Thyroid gland (tissue), 4 donors: ENCODE results near the gene RFPL2. TPM values are rescaled to one million over a fixed set of nuclear protein-coding genes. Genes with fewer than 3 reads are reported as not detected.

Source experiments
- DNase-seq, 2 donors: peaks; one replicate each; pipeline ENCODE4 v3.0.0-alpha.2; 2019
- H3K27ac ChIP-seq, 3 donors: fragments of 200-600 bp; sonication (generic); 1 replicate in 2 of 3; 2 replicates in 1 of 3; pipeline ENCODE4 v1.5.1; 2016 to 2019; ENCODE audit warnings: mild to moderate bottlenecking in 1 of 3, moderate library complexity in 1 of 3
- H3K27me3 ChIP-seq: fragments of 200-600 bp; sonication (generic); one replicate; pipeline ENCODE4 v1.5.1; 2019
- H3K36me3 ChIP-seq, 2 donors: fragments of 200-600 bp; sonication (generic); one replicate each; pipeline ENCODE4 v1.5.1; 2016 to 2019
- H3K4me1 ChIP-seq, 2 donors: fragments of 200-600 bp; sonication (generic); one replicate each; pipeline ENCODE4 v1.5.1; 2017 to 2019
- H3K4me3 ChIP-seq, 3 donors: fragments of 200-600 bp; sonication (generic); replicated peaks in 1 of 3; 1 replicate in 2 of 3; 2 replicates in 1 of 3; pipeline ENCODE4 v1.5.1; 2016; ENCODE audit warnings: mild to moderate bottlenecking in 1 of 3
- H3K9me3 ChIP-seq: fragments of 200-600 bp; sonication (generic); one replicate; pipeline ENCODE4 v1.5.1; 2017
- CTCF ChIP-seq, 6 experiments: fragments of 200-600 bp in 3 of 6; fragments of 450-650 bp in 3 of 6; sonication (generic) in 3 of 6; IDR thresholded peaks; one replicate each; pipeline ENCODE4 v1.5.1; 2016 to 2019; ENCODE audit warnings: antibody characterized with exemption in 6 of 6, mild to moderate bottlenecking in 2 of 6, inconsistent platforms in 1 of 6, moderate library complexity in 1 of 6
- POLR2A ChIP-seq, 2 donors: fragments of 450-650 bp; IDR thresholded peaks; one replicate each; pipeline ENCODE4 v1.6.1; 2017; ENCODE audit warnings: antibody characterized with exemption in 2 of 2, mild to moderate bottlenecking in 2 of 2, moderate library complexity in 1 of 2
- WGBS, 2 donors: methylation state at CpG; one replicate each; pipeline ENCODE4 v1.1.5; 2017; 5-methylcytosine and 5-hydroxymethylcytosine counted together
- intact Hi-C: fragments of 100-400 bp; cut with DNase I; formaldehyde crosslinking; loops from one replicate; pipeline ENCODE4 v1.15.1; 2023
- total RNA-seq, 4 donors: library from RNA; depleted of rRNA; stranded (reverse); fragments of >200 nt; gene quantifications; one replicate each; pipeline ENCODE4 v1.2.3, GENCODE V29; 2016

The RFPL2 gene
- total RNA-seq, 4 donors from 2014 or later = not detected

- Histone ChIP-seq H3K4me3 (no peak overlapping the region), H3K4me1 (no peaks in the 10 kb centered on the region), H3K27me3 (no peaks in the 10 kb centered on the region), H3K9me3 (no peaks in the 10 kb centered on the region), H3K27ac (no peak overlapping the region), H3K36me3 (no peaks in the 10 kb centered on the region)
- WGBS, 2 donors = 80 to 89% methylated on average over 2 of the region's 2 CpGs
- TF ChIP-seq POLR2A (IDR thresholded peaks at IDR 0.05) (no peak), CTCF (IDR thresholded peaks at IDR 0.05) (no peak)
- DNase-seq = no peak
- intact Hi-C loops = no loop called here
Measured at GRCh38 chr22:32217465-32217864, 12.6 kb upstream of the RFPL2 start.

GRCh38 chr22:32216911-32217310 lies 12.0 kb upstream of the RFPL2 start:
- Histone ChIP-seq H3K4me1 (no peaks in the 10 kb centered on the region), H3K27me3 (no peaks in the 10 kb centered on the region), H3K36me3 (no peaks in the 10 kb centered on the region), H3K9me3 (no peaks in the 10 kb centered on the region), H3K27ac (no peak overlapping the region), H3K4me3 (no peak overlapping the region)
- TF ChIP-seq CTCF (IDR thresholded peaks at IDR 0.05) = no peak
- no peak for TF ChIP-seq POLR2A (IDR thresholded peaks at IDR 0.05)
- no peak for DNase-seq
- intact Hi-C loops = no loop called here
- WGBS, 2 donors = 88 to 90% methylated on average over 10 of the region's 10 CpGs

- TF ChIP-seq POLR2A (IDR thresholded peaks at IDR 0.05) (no peak), CTCF (IDR thresholded peaks at IDR 0.05) (no peak)
Measured at GRCh38 chr22:32211011-32211410, 6.1 kb upstream of the RFPL2 start.

GRCh38 chr22:32208681-32209080 lies 3.8 kb upstream of the RFPL2 start:
- no peaks in the 10 kb centered on the region for H3K4me1 ChIP-seq
- TF ChIP-seq CTCF (IDR thresholded peaks at IDR 0.05) (no peak), POLR2A (IDR thresholded peaks at IDR 0.05) (no peak)
- intact Hi-C loops = loop anchor here (10.0 kb wide), 1 partner anchor 266 kb away; the partner anchor contains the start of gene FBXO7
- H3K4me3 ChIP-seq = no peak overlapping the region
- no peak for DNase-seq
- no peaks in the 10 kb centered on the region for H3K9me3 ChIP-seq
- no peak overlapping the region for H3K27ac ChIP-seq
- no peaks in the 10 kb centered on the region for H3K27me3 ChIP-seq
- H3K36me3 ChIP-seq = no peaks in the 10 kb centered on the region
- 82 to 92% methylated on average over 3 of the region's 3 CpGs for WGBS, 2 donors

More at GRCh38 chr22:32211011-32211410, 6.1 kb upstream of the RFPL2 start:
- Histone ChIP-seq H3K9me3 (no peaks in the 10 kb centered on the region), H3K36me3 (no peaks in the 10 kb centered on the region), H3K4me3 (no peak overlapping the region), H3K27ac (no peak overlapping the region), H3K4me1 (no peaks in the 10 kb centered on the region), H3K27me3 (no peaks in the 10 kb centered on the region)
- intact Hi-C loops = no loop called here
- DNase-seq = no peak
- 81 to 86% methylated on average over 7 of the region's 7 CpGs for WGBS, 2 donors

GRCh38 chr22:32207971-32208480 lies 3.2 kb upstream of the RFPL2 start:
- Histone ChIP-seq H3K9me3 (no peaks in the 10 kb centered on the region), H3K27ac (no peak overlapping the region), H3K4me3 (no peak overlapping the region), H3K36me3 (no peaks in the 10 kb centered on the region), H3K4me1 (peaks cover 0 to 5% of the 10 kb centered on the region in 2 donors), H3K27me3 (no peaks in the 10 kb centered on the region)
- DNase-seq = no peak
- whole genome bisulfite sequencing, 2 donors = 72 to 91% methylated on average over 4 of the region's 4 CpGs
- intact Hi-C loops = loop anchor here (10.0 kb wide), 1 partner anchor 267 kb away; the partner anchor contains the start of gene FBXO7
- TF ChIP-seq CTCF (IDR thresholded peaks at IDR 0.05) (no peak), POLR2A (IDR thresholded peaks at IDR 0.05) (no peak)
